Neural progenitor cell (in vitro differentiated cells): ENCODE results near the gene KAZN. TPM values are rescaled to one million over a fixed set of nuclear protein-coding genes. Genes with fewer than 3 reads are reported as not detected.
A peak's percentile ranks its signal among the peaks of the same experiment; 100 is the strongest.

Source experiments
- DNase-seq: peaks from one replicate; pipeline ENCODE4 v3.0.0-alpha.2; 2016; ENCODE audit warnings: low spot score
- H2AFZ ChIP-seq: fragments of 200-600 bp; sonication (generic); replicated peaks from 2 replicates; pipeline ENCODE4 v1.6.1; 2016; ENCODE audit warnings: antibody characterized with exemption
- H3F3A ChIP-seq: fragments of 200-600 bp; sonication (generic); 2 replicates; pipeline ENCODE4 v1.6.1; 2016; ENCODE audit warnings: antibody characterized with exemption, low read depth
- H3K27ac ChIP-seq: fragments of 200-600 bp; sonication (generic); 2 replicates; pipeline ENCODE4 v1.5.1; 2016; ENCODE audit warnings: mild to moderate bottlenecking
- H3K27me3 ChIP-seq: fragments of 200-600 bp; sonication (generic); 2 replicates; pipeline ENCODE4 v1.6.1; 2016; ENCODE audit warnings: mild to moderate bottlenecking, moderate library complexity
- H3K36me3 ChIP-seq: fragments of 200-600 bp; sonication (generic); 2 replicates; pipeline ENCODE4 v1.5.1; 2016
- H3K4me1 ChIP-seq: fragments of 200-600 bp; sonication (generic); 2 replicates; pipeline ENCODE4 v1.6.1; 2016; ENCODE audit warnings: mixed run types
- H3K4me2 ChIP-seq: fragments of 200-600 bp; sonication (generic); 2 replicates; pipeline ENCODE4 v1.6.1; 2016
- H3K4me3 ChIP-seq: fragments of 200-600 bp; sonication (generic); 2 replicates; pipeline ENCODE4 v1.5.1; 2016
- H3K79me2 ChIP-seq: fragments of 200-600 bp; sonication (generic); 2 replicates; pipeline ENCODE4 v1.6.1; 2016; ENCODE audit warnings: low read depth
- H3K9ac ChIP-seq: fragments of 200-600 bp; sonication (generic); 2 replicates; pipeline ENCODE4 v1.6.1; 2016
- H3K9me3 ChIP-seq: fragments of 200-600 bp; sonication (generic); 2 replicates; pipeline ENCODE4 v1.5.1; 2016; ENCODE audit warnings: low read depth
- H4K20me1 ChIP-seq: fragments of 200-600 bp; sonication (generic); 2 replicates; pipeline ENCODE4 v1.6.1; 2016; ENCODE audit warnings: low read depth
- H3K27ac Mint-ChIP-seq: 3 replicates; pipeline ENCODE4 v1.8.0; 2021; ENCODE audit warnings: mixed read lengths
- H3K27me3 Mint-ChIP-seq: 2 replicates; pipeline ENCODE4 v1.8.0; 2022; ENCODE audit warnings: low read depth, mild to moderate bottlenecking, inconsistent platforms, moderate library complexity, mixed read lengths; ENCODE audit not compliant: insufficient read depth
- H3K36me3 Mint-ChIP-seq: 3 replicates; pipeline ENCODE4 v1.8.0; 2021; ENCODE audit warnings: mixed read lengths
- H3K4me1 Mint-ChIP-seq: 3 replicates; pipeline ENCODE4 v1.8.0; 2021; ENCODE audit warnings: mixed read lengths
- H3K4me3 Mint-ChIP-seq: 3 replicates; pipeline ENCODE4 v1.8.0; 2021; ENCODE audit warnings: mild to moderate bottlenecking, moderate library complexity, mixed read lengths
- H3K9me3 Mint-ChIP-seq: 3 replicates; pipeline ENCODE4 v1.8.0; 2020; ENCODE audit warnings: mixed read lengths
- EZH2 ChIP-seq: fragments of 200-600 bp; sonication (generic); IDR thresholded peaks from 2 replicates; pipeline ENCODE4 v1.6.1; 2017; ENCODE audit warnings: antibody characterized with exemption, mild to moderate bottlenecking, moderate library complexity
- EZH2phosphoT487 ChIP-seq: fragments of 200-600 bp; sonication (generic); IDR thresholded peaks from 2 replicates; pipeline ENCODE4 v1.6.1; 2017; ENCODE audit warnings: antibody characterized with exemption
- total RNA-seq: library from RNA; depleted of rRNA; stranded (reverse); fragments of >200 nt; gene quantifications from 2 replicates; pipeline ENCODE4 v1.2.3, GENCODE V29; 2015; ENCODE audit warnings: low replicate concordance
- TF ChIP-seq, protein P1 (sequence below): fragments of 200-600 bp; sonication (generic); IDR thresholded peaks from 2 replicates; pipeline ENCODE4 v1.5.1; 2017; ENCODE audit warnings: antibody characterized with exemption, mild to moderate bottlenecking

The KAZN gene
- total RNA-seq, 1 donor from 2014 or later = 6.1 TPM

DNA sequence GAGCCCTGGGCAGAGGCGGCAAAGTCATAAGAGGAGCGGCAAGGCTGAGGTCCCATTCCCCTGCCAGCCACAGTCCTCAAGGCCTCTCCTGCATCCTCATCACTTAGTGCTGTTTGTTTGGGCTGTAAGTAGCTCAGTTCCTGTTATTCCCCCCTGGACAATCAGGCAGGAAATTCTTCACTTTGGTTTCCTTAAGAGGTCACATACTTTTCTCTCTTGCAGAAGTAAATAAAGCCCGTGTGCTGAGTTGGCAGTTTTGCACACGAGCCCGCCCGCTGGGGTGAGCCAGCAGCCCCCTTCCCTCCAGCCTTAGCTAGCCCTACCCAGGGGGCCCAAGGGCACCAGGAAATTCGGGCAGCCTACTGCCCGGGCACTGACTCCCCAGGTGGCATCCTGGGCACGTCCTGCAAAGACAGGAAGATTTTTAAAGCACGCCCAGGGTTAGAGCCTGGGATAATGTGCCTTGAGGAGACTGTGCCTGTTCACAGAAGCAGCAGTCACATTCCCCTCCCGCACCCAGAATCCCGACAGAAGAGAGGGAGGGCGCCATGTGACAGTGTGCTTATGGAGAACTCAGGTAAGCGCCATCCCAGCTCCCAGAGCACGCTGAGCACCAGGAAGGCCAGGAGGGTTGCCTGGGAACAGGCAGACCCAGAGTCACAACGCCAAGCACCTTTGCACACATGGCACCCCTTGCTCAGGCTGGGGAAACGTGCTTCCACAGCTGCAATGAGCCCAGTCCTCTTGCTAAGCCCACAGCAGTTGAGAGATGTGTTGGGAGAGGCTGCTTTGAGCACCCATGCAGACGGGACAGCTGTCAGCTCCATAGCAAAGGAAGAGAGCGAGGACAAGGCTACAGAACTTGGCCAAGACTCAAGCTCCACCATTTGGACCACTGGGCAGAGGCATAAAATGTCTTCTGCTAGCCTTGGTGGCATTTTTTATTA is 410.6 kb downstream of the KAZN start:
- Mint-ChIP-seq H3K4me3 (no peak overlapping the region), H3K4me1 (peaks cover 23% of the 10 kb centered on the region), H3K27ac (peak overlapping the region; percentile 43), H3K27me3 (peaks cover 9% of the 10 kb centered on the region), H3K36me3 (peaks cover 4% of the 10 kb centered on the region), H3K9me3 (peaks cover 2% of the 10 kb centered on the region)
- no peak overlapping the region for H3K27ac ChIP-seq
- H3K4me2 ChIP-seq = no peak overlapping the region
- H3F3A ChIP-seq = peaks cover 5% of the 10 kb centered on the region
- no peaks in the 10 kb centered on the region for H4K20me1 ChIP-seq
- H3K36me3 ChIP-seq = no peaks in the 10 kb centered on the region
- peaks cover 12% of the 10 kb centered on the region for H3K4me1 ChIP-seq
- no peak overlapping the region for H3K9ac ChIP-seq
- H3K9me3 ChIP-seq = no peaks in the 10 kb centered on the region
- TF ChIP-seq, protein P1, sequence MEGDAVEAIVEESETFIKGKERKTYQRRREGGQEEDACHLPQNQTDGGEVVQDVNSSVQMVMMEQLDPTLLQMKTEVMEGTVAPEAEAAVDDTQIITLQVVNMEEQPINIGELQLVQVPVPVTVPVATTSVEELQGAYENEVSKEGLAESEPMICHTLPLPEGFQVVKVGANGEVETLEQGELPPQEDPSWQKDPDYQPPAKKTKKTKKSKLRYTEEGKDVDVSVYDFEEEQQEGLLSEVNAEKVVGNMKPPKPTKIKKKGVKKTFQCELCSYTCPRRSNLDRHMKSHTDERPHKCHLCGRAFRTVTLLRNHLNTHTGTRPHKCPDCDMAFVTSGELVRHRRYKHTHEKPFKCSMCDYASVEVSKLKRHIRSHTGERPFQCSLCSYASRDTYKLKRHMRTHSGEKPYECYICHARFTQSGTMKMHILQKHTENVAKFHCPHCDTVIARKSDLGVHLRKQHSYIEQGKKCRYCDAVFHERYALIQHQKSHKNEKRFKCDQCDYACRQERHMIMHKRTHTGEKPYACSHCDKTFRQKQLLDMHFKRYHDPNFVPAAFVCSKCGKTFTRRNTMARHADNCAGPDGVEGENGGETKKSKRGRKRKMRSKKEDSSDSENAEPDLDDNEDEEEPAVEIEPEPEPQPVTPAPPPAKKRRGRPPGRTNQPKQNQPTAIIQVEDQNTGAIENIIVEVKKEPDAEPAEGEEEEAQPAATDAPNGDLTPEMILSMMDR = no peak
- TF ChIP-seq EZH2phosphoT487 = no peak
- no peak for TF ChIP-seq EZH2
- H2AFZ ChIP-seq = no peak overlapping the region
- no peak for DNase-seq
- H3K79me2 ChIP-seq = no peaks in the 10 kb centered on the region
- H3K27me3 ChIP-seq = no peaks in the 10 kb centered on the region
- no peak overlapping the region for H3K4me3 ChIP-seq

- no peak overlapping the region for H3K27ac ChIP-seq
- H3K27me3 Mint-ChIP-seq = peaks cover 4% of the 10 kb centered on the region
- H3K36me3 Mint-ChIP-seq = peaks cover 4% of the 10 kb centered on the region
- no peaks in the 10 kb centered on the region for H3K79me2 ChIP-seq
- H3K27me3 ChIP-seq = no peaks in the 10 kb centered on the region
- H3K9me3 ChIP-seq = no peaks in the 10 kb centered on the region
- H3K4me3 Mint-ChIP-seq = no peak overlapping the region
- peak overlapping the region; percentile 27 for H3K4me2 ChIP-seq
- H3K27ac Mint-ChIP-seq = peak overlapping the region; percentile 95
- H3K9ac ChIP-seq = no peak overlapping the region
- H3K4me1 ChIP-seq = peaks cover 12% of the 10 kb centered on the region
- H3F3A ChIP-seq = peaks cover 5% of the 10 kb centered on the region
- H4K20me1 ChIP-seq = no peaks in the 10 kb centered on the region
- peaks cover 2% of the 10 kb centered on the region for H3K9me3 Mint-ChIP-seq
- TF ChIP-seq EZH2phosphoT487 = no peak
- TF ChIP-seq EZH2 = no peak
- TF ChIP-seq, protein P1 = no peak
- DNase-seq = no peak
- H3K4me3 ChIP-seq = no peak overlapping the region
- H3K4me1 Mint-ChIP-seq = peaks cover 23% of the 10 kb centered on the region
- no peaks in the 10 kb centered on the region for H3K36me3 ChIP-seq
- no peak overlapping the region for H2AFZ ChIP-seq
These were observed 412.7 kb downstream of the KAZN start for GRCh38 chr1:15011160-15011559.

DNA sequence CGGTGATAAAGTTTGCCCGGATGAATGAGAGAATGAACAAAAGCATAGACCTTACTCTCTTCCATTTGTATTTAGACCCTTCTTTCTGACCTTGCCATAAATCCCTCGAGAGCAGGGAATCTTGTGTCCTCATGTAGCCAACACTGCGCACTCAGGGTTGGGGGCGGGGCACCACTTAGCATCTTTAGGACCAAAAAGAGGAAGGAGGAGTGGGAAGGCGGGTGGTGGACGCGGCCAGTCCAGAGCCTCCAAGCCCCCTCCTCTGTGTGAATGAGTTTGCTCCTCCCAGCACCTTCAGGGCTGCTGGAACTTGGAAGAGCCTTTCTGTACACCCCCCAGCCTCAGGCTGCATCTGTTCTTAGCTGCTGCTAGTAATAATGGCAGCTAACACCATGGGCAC is 413.2 kb downstream of the KAZN start:
- DNase-seq = peak; percentile 40
- peaks cover 21% of the 10 kb centered on the region for H3K4me1 Mint-ChIP-seq
- TF ChIP-seq, protein P1 = no peak
- TF ChIP-seq EZH2phosphoT487 (no peak), EZH2 (no peak)

More for the DNA sequence above, 413.2 kb downstream of the KAZN start:
- H3K4me2 ChIP-seq = peak overlapping the region; percentile 27
- H3K9me3 Mint-ChIP-seq = peaks cover 2% of the 10 kb centered on the region
- H3K36me3 ChIP-seq = no peaks in the 10 kb centered on the region
- peaks cover 5% of the 10 kb centered on the region for H3F3A ChIP-seq
- H3K79me2 ChIP-seq = no peaks in the 10 kb centered on the region
- peak overlapping the region; percentile 95 for H3K27ac Mint-ChIP-seq
- H3K9ac ChIP-seq = no peak overlapping the region
- no peaks in the 10 kb centered on the region for H3K9me3 ChIP-seq
- H3K27ac ChIP-seq = no peak overlapping the region
- no peak overlapping the region for H2AFZ ChIP-seq
- no peaks in the 10 kb centered on the region for H3K27me3 ChIP-seq
- H3K4me1 ChIP-seq = peaks cover 12% of the 10 kb centered on the region
- no peaks in the 10 kb centered on the region for H4K20me1 ChIP-seq
- peaks cover 4% of the 10 kb centered on the region for H3K27me3 Mint-ChIP-seq
- H3K4me3 Mint-ChIP-seq = no peak overlapping the region
- no peak overlapping the region for H3K4me3 ChIP-seq
- H3K36me3 Mint-ChIP-seq = peaks cover 4% of the 10 kb centered on the region
